ENCODE results near the gene LTB. TPM values are rescaled to one million over a fixed set of nuclear protein-coding genes. Genes with fewer than 3 reads are reported as not detected.

The LTB gene
- total and polyA plus RNA-seq, 2 experiments from 2014 or later = 4.0 to 6.0 TPM

- no peak overlapping the region for H3K4me2 ChIP-seq
Measured at GRCh38 chr6:31559958-31560696, 22.1 kb downstream of the LTB start.

DNA sequence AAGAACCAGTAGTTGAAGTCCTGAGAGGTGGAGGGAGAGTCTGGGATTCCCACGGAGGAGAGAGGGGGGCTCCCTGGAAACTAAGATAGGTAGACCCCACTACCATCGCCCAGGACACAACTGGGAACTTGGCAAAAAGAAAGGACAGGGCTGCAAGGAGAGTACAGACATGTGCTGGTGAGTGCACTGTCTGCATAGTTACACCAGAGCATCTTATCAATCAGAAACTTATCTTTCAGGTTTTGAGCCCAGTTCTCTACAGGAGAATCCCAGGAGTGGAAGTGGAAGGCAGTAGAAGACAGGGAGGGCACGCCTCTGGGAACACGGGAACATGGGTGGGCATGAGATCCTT is 22.6 kb downstream of the LTB start:
- Histone ChIP-seq H3K27ac (no peak overlapping the region), H2AFZ (no peak overlapping the region), H3K36me3 (replicated peaks; ENCODE audit: insufficient read depth, low read depth) (no peaks in the 10 kb centered on the region)

More at GRCh38 chr6:31559958-31560696, 22.1 kb downstream of the LTB start:
- H2AFZ ChIP-seq = no peak overlapping the region
- H3K27ac ChIP-seq = peak overlapping the region; percentile 34
- WGBS (ENCODE audit: low lambda C conversion rate, missing lambda C conversion rate) = 72% methylated on average over 7 of the region's 7 CpGs
- TF ChIP-seq EZH2 (IDR thresholded peaks at IDR 0.05; ENCODE audit: borderline replicate concordance) = no peak
- TF ChIP-seq, protein P1, sequence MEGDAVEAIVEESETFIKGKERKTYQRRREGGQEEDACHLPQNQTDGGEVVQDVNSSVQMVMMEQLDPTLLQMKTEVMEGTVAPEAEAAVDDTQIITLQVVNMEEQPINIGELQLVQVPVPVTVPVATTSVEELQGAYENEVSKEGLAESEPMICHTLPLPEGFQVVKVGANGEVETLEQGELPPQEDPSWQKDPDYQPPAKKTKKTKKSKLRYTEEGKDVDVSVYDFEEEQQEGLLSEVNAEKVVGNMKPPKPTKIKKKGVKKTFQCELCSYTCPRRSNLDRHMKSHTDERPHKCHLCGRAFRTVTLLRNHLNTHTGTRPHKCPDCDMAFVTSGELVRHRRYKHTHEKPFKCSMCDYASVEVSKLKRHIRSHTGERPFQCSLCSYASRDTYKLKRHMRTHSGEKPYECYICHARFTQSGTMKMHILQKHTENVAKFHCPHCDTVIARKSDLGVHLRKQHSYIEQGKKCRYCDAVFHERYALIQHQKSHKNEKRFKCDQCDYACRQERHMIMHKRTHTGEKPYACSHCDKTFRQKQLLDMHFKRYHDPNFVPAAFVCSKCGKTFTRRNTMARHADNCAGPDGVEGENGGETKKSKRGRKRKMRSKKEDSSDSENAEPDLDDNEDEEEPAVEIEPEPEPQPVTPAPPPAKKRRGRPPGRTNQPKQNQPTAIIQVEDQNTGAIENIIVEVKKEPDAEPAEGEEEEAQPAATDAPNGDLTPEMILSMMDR (IDR thresholded peaks at IDR 0.05; ENCODE audit: poor library complexity) = no peak
- no peak for TF ChIP-seq EZH2phosphoT487 (IDR thresholded peaks at IDR 0.05; ENCODE audit: low read depth, severe bottlenecking, unreplicated experiment)
- DNase-seq (ENCODE audit: low spot score) = peak; percentile 51
- no peak overlapping the region for H3K4me3 ChIP-seq
- no peaks in the 10 kb centered on the region for H3K36me3 ChIP-seq (replicated peaks; ENCODE audit: insufficient read depth, low read depth)
- H3K27me3 ChIP-seq = no peaks in the 10 kb centered on the region
- no peaks in the 10 kb centered on the region for H3K9me3 ChIP-seq (ENCODE audit: low read depth)
- no peaks in the 10 kb centered on the region for H3K4me1 ChIP-seq (ENCODE audit: insufficient read depth)
- H3K79me2 ChIP-seq = no peaks in the 10 kb centered on the region
- H4K20me1 ChIP-seq (ENCODE audit: insufficient read depth, poor library complexity, severe bottlenecking) = no peaks in the 10 kb centered on the region
- no peaks in the 10 kb centered on the region for H3K9me2 ChIP-seq (replicated peaks; ENCODE audit: insufficient read depth)

DNA sequence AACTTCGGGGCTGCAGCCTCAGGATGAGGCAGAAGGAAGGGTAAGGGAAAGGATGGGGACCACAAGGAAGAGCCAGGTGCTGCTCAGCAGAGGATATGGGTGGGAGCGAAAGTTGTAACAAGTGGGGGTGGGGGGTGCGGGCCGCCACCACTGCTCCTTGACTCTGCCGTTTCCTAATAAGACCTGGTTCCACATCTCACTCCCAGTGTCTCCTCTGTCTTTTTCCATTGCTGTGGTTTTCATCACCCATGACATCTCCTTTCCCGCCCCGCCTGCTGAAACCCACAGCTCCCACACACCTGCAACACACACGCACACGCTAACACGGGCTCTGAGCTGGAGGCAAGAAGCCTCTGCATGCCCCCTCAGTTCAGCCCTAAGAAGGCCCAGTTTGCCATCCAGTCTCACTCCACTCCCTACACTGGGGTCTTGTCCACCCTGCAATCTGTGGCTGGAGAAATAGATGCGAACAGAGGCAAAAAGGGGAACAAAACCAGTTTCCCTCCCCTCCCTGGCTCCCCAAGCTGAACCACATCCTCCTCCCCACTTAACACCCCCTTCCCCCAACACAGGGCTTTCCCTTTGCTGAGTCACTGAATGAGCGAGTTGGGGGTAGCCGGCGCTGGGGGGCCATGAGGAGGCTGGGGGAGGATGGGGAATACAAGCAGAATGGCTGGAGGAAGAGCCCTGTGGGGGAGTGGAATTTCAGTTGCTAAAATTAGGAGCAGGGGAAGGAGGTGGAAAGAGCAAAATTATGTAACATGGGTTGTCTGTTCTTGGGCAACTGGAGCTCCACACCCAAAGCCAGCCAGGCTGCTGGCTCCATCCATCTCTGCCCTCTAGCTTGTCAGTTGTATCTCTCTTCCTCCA is 23.4 kb downstream of the LTB start:
- TF ChIP-seq EZH2 (IDR thresholded peaks at IDR 0.05; ENCODE audit: borderline replicate concordance) (no peak), EZH2phosphoT487 (IDR thresholded peaks at IDR 0.05; ENCODE audit: low read depth, severe bottlenecking, unreplicated experiment) (no peak)
- TF ChIP-seq, protein P1 (IDR thresholded peaks at IDR 0.05; ENCODE audit: poor library complexity) = no peak
- H3K4me2 ChIP-seq = no peak overlapping the region
- no peaks in the 10 kb centered on the region for H3K4me1 ChIP-seq (ENCODE audit: insufficient read depth)
- no peak overlapping the region for H2AFZ ChIP-seq
- H3K27me3 ChIP-seq = no peaks in the 10 kb centered on the region
- no peaks in the 10 kb centered on the region for H3K9me3 ChIP-seq (ENCODE audit: low read depth)
- H4K20me1 ChIP-seq (ENCODE audit: insufficient read depth, poor library complexity, severe bottlenecking) = no peaks in the 10 kb centered on the region
- no peak for DNase-seq (ENCODE audit: low spot score)
- 96% methylated on average over 13 of the region's 14 CpGs for WGBS (ENCODE audit: low lambda C conversion rate, missing lambda C conversion rate)
- H3K27ac ChIP-seq = no peak overlapping the region
- no peaks in the 10 kb centered on the region for H3K36me3 ChIP-seq (replicated peaks; ENCODE audit: insufficient read depth, low read depth)
- H3K79me2 ChIP-seq = peaks cover 5% of the 10 kb centered on the region
- no peaks in the 10 kb centered on the region for H3K9me2 ChIP-seq (replicated peaks; ENCODE audit: insufficient read depth)
- H3K4me3 ChIP-seq = no peak overlapping the region

More for the DNA sequence above, 22.6 kb downstream of the LTB start:
- Histone ChIP-seq H3K27me3 (no peaks in the 10 kb centered on the region), H3K4me3 (no peak overlapping the region), H3K9me3 (ENCODE audit: low read depth) (no peaks in the 10 kb centered on the region), H4K20me1 (ENCODE audit: insufficient read depth, poor library complexity, severe bottlenecking) (no peaks in the 10 kb centered on the region), H3K79me2 (no peaks in the 10 kb centered on the region), H3K9me2 (replicated peaks; ENCODE audit: insufficient read depth) (no peaks in the 10 kb centered on the region), H3K4me2 (no peak overlapping the region), H3K4me1 (ENCODE audit: insufficient read depth) (no peaks in the 10 kb centered on the region)
- TF ChIP-seq EZH2 (IDR thresholded peaks at IDR 0.05; ENCODE audit: borderline replicate concordance) = no peak
- no peak for TF ChIP-seq EZH2phosphoT487 (IDR thresholded peaks at IDR 0.05; ENCODE audit: low read depth, severe bottlenecking, unreplicated experiment)
- TF ChIP-seq, protein P1 (IDR thresholded peaks at IDR 0.05; ENCODE audit: poor library complexity) = no peak
- 98% methylated on average over 3 of the region's 4 CpGs for WGBS (ENCODE audit: low lambda C conversion rate, missing lambda C conversion rate)
- DNase-seq (ENCODE audit: low spot score) = no peak

Data from hepatocyte (in vitro differentiated cells).